GM12892 (cell line): ENCODE data around the gene APOB.

Experiments used
- POLR2A ChIP-seq: IDR thresholded peaks from 2 replicates; pipeline ENCODE4 v1.6.1; 2011; ENCODE audit warnings: low read depth, low read length, control low read depth
- POLR2AphosphoS5 ChIP-seq: IDR thresholded peaks from 2 replicates; pipeline ENCODE4 v1.6.1; 2011; ENCODE audit warnings: low read depth, low read length, control low read depth

DNA sequence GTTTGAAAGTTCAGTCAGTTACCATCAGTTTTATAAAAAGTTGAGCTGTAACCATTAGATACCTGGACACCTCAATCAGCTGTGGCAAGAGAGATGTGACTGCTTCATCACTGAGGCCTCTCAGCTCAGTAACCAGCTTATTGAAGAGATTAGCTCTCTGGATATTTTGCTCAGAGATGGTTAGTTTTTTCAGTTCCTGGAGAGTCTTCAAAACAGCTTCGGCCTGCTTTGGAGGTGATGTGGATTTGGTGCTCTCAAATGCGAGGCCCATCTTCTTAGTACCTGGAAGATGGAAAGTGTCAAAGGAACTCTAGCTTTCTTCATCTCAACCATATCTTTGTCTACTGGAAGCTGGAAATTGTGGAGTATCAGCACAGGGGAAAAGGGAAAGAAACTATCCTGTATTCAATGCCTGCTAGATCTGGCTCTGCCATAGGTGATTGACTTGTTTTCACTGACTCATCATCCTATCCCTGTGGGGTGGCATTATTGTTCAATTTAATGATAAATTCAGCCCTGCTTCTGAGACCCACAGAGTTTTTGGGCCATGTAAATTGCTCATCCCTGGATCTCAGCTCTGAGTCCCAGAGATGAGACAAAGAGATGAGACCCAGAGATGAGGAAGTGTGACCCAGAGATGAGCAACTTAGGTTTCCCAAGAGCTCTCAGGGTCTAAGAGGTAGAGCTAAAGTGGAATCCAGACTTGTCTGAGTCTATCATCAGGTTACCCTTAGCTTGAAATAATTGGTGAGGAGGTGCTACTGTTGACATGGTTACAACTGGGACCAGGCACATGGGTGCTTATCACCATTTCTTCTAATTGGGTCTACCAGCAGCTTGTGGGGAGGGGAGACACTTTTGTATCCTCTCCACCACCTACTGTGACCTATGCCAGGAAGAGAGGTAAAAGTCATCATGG, 10.4 kb downstream of the APOB start:
- TF ChIP-seq POLR2AphosphoS5 (no peak), POLR2A (no peak)
